D721Med (cell line): ENCODE measurements around the gene A2ML1.

Experiments used
- DNase-seq: peaks from one replicate; pipeline ENCODE4 v3.0.0; 2011; ENCODE audit warnings: low spot score; ENCODE audit not compliant: insufficient read length
- FAIRE-seq: peaks from 2 replicates; lab custom pipeline; 2011; peaks lifted over from hg19 to GRCh38; lab: Jason Lieb, UNC
- TF ChIP-seq, protein P1 (sequence below): IDR thresholded peaks from 2 replicates; pipeline ENCODE4 v1.5.1; 2012; ENCODE audit warnings: mild to moderate bottlenecking, control low read depth; ENCODE audit not compliant: insufficient read depth; ENCODE audit errors: missing control alignments

The A2ML1 gene

DNA sequence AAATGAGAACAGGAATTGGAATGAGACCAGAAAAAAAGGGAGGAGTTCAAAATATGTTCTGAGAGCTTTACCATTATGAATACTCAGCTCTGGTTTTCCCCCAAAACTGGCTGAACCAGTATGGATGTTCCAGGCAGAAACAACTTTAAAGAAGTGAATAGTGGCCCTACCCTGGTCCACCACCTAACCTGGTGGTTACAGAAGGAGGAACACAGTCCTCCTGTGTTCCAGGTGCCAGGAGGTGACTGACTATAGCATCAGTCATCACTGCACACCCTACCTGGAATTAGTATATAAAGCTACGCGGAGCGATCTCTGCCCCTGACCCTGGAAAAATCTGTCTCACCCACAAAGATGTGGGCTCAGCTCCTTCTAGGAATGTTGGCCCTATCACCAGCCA, at the start of gene A2ML1:
Gene A2ML1 (plus strand): TSS at position 324 of the 400 bp plus-strand sequence. CDS start 31 bp downstream, at position 355.
- no peak for FAIRE-seq
- no peak for DNase-seq
- TF ChIP-seq, protein P1, sequence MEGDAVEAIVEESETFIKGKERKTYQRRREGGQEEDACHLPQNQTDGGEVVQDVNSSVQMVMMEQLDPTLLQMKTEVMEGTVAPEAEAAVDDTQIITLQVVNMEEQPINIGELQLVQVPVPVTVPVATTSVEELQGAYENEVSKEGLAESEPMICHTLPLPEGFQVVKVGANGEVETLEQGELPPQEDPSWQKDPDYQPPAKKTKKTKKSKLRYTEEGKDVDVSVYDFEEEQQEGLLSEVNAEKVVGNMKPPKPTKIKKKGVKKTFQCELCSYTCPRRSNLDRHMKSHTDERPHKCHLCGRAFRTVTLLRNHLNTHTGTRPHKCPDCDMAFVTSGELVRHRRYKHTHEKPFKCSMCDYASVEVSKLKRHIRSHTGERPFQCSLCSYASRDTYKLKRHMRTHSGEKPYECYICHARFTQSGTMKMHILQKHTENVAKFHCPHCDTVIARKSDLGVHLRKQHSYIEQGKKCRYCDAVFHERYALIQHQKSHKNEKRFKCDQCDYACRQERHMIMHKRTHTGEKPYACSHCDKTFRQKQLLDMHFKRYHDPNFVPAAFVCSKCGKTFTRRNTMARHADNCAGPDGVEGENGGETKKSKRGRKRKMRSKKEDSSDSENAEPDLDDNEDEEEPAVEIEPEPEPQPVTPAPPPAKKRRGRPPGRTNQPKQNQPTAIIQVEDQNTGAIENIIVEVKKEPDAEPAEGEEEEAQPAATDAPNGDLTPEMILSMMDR, result no peak

DNA sequence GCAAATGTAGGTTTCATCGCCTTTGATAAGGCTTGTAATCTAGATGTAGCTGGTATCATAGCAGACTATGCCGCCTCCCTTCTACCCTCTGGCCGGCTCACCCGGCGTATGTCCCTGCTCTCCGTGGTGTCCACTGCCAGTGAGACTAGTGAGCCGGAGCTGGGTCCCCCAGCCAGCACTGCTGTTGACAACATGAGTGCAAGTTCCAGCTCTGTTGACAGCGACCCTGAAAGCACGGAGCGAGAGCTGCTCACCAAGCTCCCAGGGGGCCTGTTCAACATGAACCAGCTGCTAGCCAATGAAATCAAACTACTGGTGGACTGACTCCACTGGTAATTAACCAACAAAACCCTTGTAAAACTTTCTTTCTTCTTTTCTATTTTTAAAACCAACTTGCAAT, 49.0 kb upstream of the A2ML1 start:
- FAIRE-seq, result no peak
- TF ChIP-seq, protein P1, result no peak
- no peak for DNase-seq

DNA sequence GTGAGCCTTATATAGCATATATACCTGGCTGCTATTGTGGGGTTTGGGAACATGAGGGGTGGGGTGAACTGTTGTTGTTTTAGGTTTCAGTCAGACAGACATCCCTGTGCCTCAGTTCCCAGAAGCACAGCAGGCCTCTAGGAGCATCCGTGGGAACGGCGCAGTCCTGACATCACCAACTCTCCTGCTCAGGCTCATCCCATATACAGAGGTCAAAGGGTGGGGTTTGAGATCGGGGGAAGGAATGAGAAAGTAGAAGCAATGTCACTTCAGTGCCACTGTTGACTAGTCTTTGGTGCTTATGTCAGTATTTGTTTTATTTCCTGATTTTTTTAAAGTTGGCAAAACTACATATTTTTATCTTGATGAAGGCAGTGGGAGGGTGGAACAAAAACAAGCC, 43.1 kb upstream of the A2ML1 start:
- no peak for FAIRE-seq
- TF ChIP-seq, protein P1, result no peak
- DNase-seq, result no peak

DNA sequence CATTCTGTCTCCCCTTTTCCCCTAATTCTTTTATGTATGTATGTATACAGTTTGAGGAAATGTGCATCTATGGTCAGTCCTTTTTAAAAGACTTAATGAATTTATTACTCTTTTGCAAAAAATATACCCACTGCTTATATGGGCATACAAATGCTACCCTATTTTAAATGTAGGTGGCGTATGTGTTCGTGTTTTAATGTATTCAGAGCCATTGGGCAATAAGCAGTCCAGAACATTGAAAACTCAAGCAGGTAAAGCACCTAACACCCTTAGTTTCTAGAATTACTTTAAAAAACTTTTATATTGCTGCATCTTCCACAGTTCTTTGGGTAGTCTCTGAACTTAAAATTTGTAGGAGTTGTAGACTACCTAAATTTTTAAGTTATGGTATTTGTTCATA, 42.6 kb upstream of the A2ML1 start:
- no peak for DNase-seq
- TF ChIP-seq, protein P1, result no peak
- no peak for FAIRE-seq

DNA sequence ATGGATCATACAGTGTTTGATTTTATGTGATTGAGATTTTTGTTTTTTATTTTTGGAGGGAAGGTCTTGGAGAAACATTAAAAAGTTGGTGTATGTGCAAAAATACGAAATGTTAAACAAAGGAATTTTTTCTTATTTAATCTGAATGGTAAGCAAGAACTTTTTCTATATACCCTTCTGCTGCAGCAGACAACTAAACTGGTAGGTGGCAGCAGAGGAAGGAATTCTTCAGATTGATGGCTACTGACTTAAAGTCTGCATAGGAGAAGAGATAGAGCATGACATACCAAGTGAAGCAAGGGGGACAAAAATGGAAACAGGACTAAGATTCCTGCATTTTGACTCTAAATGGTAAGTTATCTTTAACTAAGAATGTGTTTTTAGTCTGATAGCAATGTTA, 42.0 kb upstream of the A2ML1 start:
- DNase-seq, result no peak
- TF ChIP-seq, protein P1, result peak; percentile 17
- FAIRE-seq, result no peak

DNA sequence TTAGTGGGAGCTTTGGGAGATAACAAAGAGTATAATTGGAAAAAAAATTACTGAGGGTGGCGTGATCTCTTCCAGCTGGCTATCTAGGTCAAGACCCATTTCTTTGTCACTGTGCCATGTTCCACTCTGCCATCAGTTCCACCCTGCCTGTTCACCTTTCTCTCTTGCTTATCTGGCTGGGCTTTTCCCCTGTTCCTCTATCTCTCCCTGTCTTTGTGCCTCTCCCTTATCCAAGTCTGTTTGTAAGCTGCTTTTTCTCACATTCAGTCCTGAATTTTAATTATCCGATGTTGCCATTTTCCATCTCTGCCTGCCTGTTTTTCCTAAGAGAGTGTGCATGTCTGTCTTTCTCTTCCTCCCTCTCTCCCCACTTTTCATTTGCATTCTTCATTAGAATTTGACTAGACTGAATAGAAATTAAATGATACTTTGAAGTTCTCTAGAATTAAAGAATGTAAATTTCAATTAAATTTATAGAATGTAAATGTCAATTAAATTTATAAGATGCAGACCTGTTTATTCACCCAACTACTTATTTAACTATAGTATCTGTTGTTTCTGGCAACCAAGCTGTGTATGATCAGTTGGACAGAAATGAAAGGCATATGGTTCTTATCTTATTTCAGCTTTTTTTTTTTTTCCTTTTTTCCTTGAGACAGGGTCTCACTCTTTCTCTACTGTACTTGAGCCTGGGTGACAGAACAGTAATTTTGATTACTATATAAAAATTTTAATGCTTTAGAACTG, 40.9 kb upstream of the A2ML1 start:
- FAIRE-seq (no peak), DNase-seq (no peak)
- TF ChIP-seq, protein P1, result no peak

DNA sequence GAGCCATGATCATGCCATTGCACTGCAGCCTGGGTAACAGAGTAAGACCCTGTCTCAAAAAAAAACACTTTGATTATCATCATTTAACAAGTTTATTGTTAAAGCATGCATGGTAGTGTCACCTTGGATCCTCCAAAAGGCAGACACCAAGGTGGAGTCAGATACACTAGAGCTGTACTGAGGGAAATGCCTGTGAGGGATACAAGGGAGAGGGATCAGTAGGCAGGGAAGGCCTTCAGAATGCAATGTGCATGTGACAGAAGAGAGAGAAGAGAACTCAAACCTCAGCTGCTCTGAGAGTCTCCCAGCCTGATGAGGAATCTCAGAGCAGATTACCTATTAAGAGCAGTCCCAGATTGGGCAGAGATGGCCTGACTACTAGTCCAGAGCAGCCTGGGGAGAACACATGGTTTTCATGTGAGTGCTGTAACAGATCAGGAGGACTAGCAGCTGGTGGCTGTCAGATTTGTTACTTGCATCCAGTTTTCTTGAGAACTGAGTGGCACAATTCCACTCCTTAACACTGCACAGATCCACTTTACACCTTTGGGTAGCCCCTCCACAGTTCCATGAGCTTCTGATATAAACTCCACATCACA, 38.0 kb upstream of the A2ML1 start:
- TF ChIP-seq, protein P1, result no peak
- DNase-seq (no peak), FAIRE-seq (no peak)
